ENCODE data around the gene LENG8.

LENG8 gene

GRCh38 chr19:54448040-54448773 is 792 bp upstream of the LENG8 start:
- no peaks in the 10 kb centered on the region for H3K9me3 Mint-ChIP-seq
- peaks cover 81% of the 10 kb centered on the region for H3K36me3 Mint-ChIP-seq
- ATAC-seq = peak; percentile 19
- H3K4me3 Mint-ChIP-seq = peak overlapping the region; percentile 98
- peak overlapping the region; percentile 98 for H3K27ac Mint-ChIP-seq
- H3K4me1 Mint-ChIP-seq = peaks cover 37% of the 10 kb centered on the region
- peak in 1 of 2 donors; percentile 75 for DNase-seq (ENCODE audit: low spot score in 2 of 2)

GRCh38 chr19:54449701-54450069 is 686 bp downstream of the LENG8 start:
- Mint-ChIP-seq H3K4me1 (peaks cover 39% of the 10 kb centered on the region), H3K9me3 (no peaks in the 10 kb centered on the region), H3K27ac (peak overlapping the region; percentile 98), H3K4me3 (peak overlapping the region; percentile 98), H3K36me3 (peaks cover 84% of the 10 kb centered on the region)
- ATAC-seq (no peak), DNase-seq (ENCODE audit: low spot score in 2 of 2) (no peak)

- peak overlapping the region; percentile 98 for H3K27ac Mint-ChIP-seq
- H3K36me3 Mint-ChIP-seq = peaks cover 86% of the 10 kb centered on the region
- DNase-seq (ENCODE audit: low spot score in 2 of 2) = no peak
- peaks cover 39% of the 10 kb centered on the region for H3K4me1 Mint-ChIP-seq
- peak overlapping the region; percentile 98 for H3K4me3 Mint-ChIP-seq
- no peaks in the 10 kb centered on the region for H3K9me3 Mint-ChIP-seq
- ATAC-seq = no peak
Measured at GRCh38 chr19:54451331-54451871, 2.4 kb downstream of the LENG8 start.

- DNase-seq (ENCODE audit: low spot score in 2 of 2) (no peak), ATAC-seq (no peak)
- peaks cover 92% of the 10 kb centered on the region for H3K36me3 Mint-ChIP-seq
- H3K9me3 Mint-ChIP-seq = no peaks in the 10 kb centered on the region
- H3K4me3 Mint-ChIP-seq = no peak overlapping the region
- H3K27ac Mint-ChIP-seq = peak overlapping the region; percentile 98
- peaks cover 36% of the 10 kb centered on the region for H3K4me1 Mint-ChIP-seq
Measured at GRCh38 chr19:54451997-54452396, 3.0 kb downstream of the LENG8 start.

GRCh38 chr19:54452626-54453025 is 3.6 kb downstream of the LENG8 start:
- peaks cover 33% of the 10 kb centered on the region for H3K4me1 Mint-ChIP-seq
- DNase-seq (ENCODE audit: low spot score in 2 of 2) = no peak
- peaks cover 98% of the 10 kb centered on the region for H3K36me3 Mint-ChIP-seq
- H3K27ac Mint-ChIP-seq = peak overlapping the region; percentile 71
- ATAC-seq = no peak
- no peak overlapping the region for H3K4me3 Mint-ChIP-seq
- H3K9me3 Mint-ChIP-seq = no peaks in the 10 kb centered on the region

GRCh38 chr19:54453921-54454780 is 5.2 kb downstream of the LENG8 start:
- peaks cover 38% of the 10 kb centered on the region for H3K4me1 Mint-ChIP-seq
- H3K27ac Mint-ChIP-seq = peak overlapping the region; percentile 71
- H3K4me3 Mint-ChIP-seq = no peak overlapping the region
- H3K9me3 Mint-ChIP-seq = no peaks in the 10 kb centered on the region
- peaks cover 100% of the 10 kb centered on the region for H3K36me3 Mint-ChIP-seq
- DNase-seq (ENCODE audit: low spot score in 2 of 2) (no peak), ATAC-seq (no peak)

GRCh38 chr19:54454781-54455675 is 6.0 kb downstream of the LENG8 start:
- H3K4me1 Mint-ChIP-seq = peaks cover 43% of the 10 kb centered on the region
- no peak for DNase-seq (ENCODE audit: low spot score in 2 of 2)
- H3K36me3 Mint-ChIP-seq = peaks cover 100% of the 10 kb centered on the region
- no peaks in the 10 kb centered on the region for H3K9me3 Mint-ChIP-seq
- H3K4me3 Mint-ChIP-seq = no peak overlapping the region
- no peak for ATAC-seq
- H3K27ac Mint-ChIP-seq = no peak overlapping the region

GRCh38 chr19:54455786-54456422 is 6.9 kb downstream of the LENG8 start:
- H3K36me3 Mint-ChIP-seq = peaks cover 97% of the 10 kb centered on the region
- H3K4me3 Mint-ChIP-seq = no peak overlapping the region
- DNase-seq (ENCODE audit: low spot score in 2 of 2) = no peak
- no peak overlapping the region for H3K27ac Mint-ChIP-seq
- ATAC-seq = no peak
- no peaks in the 10 kb centered on the region for H3K9me3 Mint-ChIP-seq
- H3K4me1 Mint-ChIP-seq = peaks cover 35% of the 10 kb centered on the region

- Mint-ChIP-seq H3K9me3 (no peaks in the 10 kb centered on the region), H3K36me3 (peaks cover 97% of the 10 kb centered on the region), H3K27ac (no peak overlapping the region), H3K4me3 (no peak overlapping the region), H3K4me1 (peaks cover 36% of the 10 kb centered on the region)
- no peak for ATAC-seq
- DNase-seq (ENCODE audit: low spot score in 2 of 2) = no peak
Measured at GRCh38 chr19:54456423-54457373, 7.7 kb downstream of the LENG8 start.

- Mint-ChIP-seq H3K9me3 (no peaks in the 10 kb centered on the region), H3K36me3 (peaks cover 96% of the 10 kb centered on the region), H3K4me1 (peaks cover 39% of the 10 kb centered on the region), H3K27ac (peak overlapping the region; percentile 89), H3K4me3 (no peak overlapping the region)
- DNase-seq (ENCODE audit: low spot score in 2 of 2) = no peak
- no peak for ATAC-seq
Measured at GRCh38 chr19:54457773-54458647, 9.0 kb downstream of the LENG8 start.

- DNase-seq (ENCODE audit: low spot score in 2 of 2) = no peak
- H3K4me3 Mint-ChIP-seq = peak overlapping the region; percentile 7
- H3K4me1 Mint-ChIP-seq = peaks cover 38% of the 10 kb centered on the region
- no peak for ATAC-seq
- H3K27ac Mint-ChIP-seq = peak overlapping the region; percentile 89
- no peaks in the 10 kb centered on the region for H3K9me3 Mint-ChIP-seq
- peaks cover 93% of the 10 kb centered on the region for H3K36me3 Mint-ChIP-seq
Measured at GRCh38 chr19:54458648-54459281, 9.8 kb downstream of the LENG8 start.

- no peaks in the 10 kb centered on the region for H3K9me3 Mint-ChIP-seq
- H3K27ac Mint-ChIP-seq = peak overlapping the region; percentile 89
- H3K4me1 Mint-ChIP-seq = peaks cover 46% of the 10 kb centered on the region
- ATAC-seq (no peak), DNase-seq (ENCODE audit: low spot score in 2 of 2) (no peak)
- H3K36me3 Mint-ChIP-seq = peaks cover 87% of the 10 kb centered on the region
- H3K4me3 Mint-ChIP-seq = peak overlapping the region; percentile 7
Measured at GRCh38 chr19:54459282-54460229, 10.6 kb downstream of the LENG8 start.
